Nephron progenitor cell (in vitro differentiated cells): ENCODE results near the gene KRT80.
A peak's percentile ranks its signal among the peaks of the same experiment; 100 is the strongest.

Experiments
- DNase-seq: peaks from one replicate; pipeline ENCODE4 v3.0.0; 2021
- H3K27ac Mint-ChIP-seq: 2 replicates; pipeline ENCODE4 v1.8.0; 2021; ENCODE audit warnings: mild to moderate bottlenecking, moderate library complexity, mixed read lengths
- H3K27me3 Mint-ChIP-seq: 2 replicates; pipeline ENCODE4 v1.8.0; 2021; ENCODE audit warnings: mild to moderate bottlenecking, low read depth, mixed read lengths; ENCODE audit not compliant: poor library complexity
- H3K36me3 Mint-ChIP-seq: 2 replicates; pipeline ENCODE4 v1.8.0; 2021; ENCODE audit warnings: low read depth, mixed read lengths
- H3K4me1 Mint-ChIP-seq: 2 replicates; pipeline ENCODE4 v1.8.0; 2021; ENCODE audit warnings: mixed read lengths
- H3K4me3 Mint-ChIP-seq: 2 replicates; pipeline ENCODE4 v1.8.0; 2021; ENCODE audit warnings: mild to moderate bottlenecking, moderate library complexity, mixed read lengths
- H3K9me3 Mint-ChIP-seq: 2 replicates; pipeline ENCODE4 v1.8.0; 2021; ENCODE audit warnings: mild to moderate bottlenecking, moderate library complexity, mixed read lengths
- CTCF ChIP-seq: fragments of 200-600 bp; sonication (generic); IDR thresholded peaks from 2 replicates; pipeline ENCODE4 v1.5.0; 2021; ENCODE audit warnings: antibody characterized with exemption

Gene KRT80

GRCh38 chr12:52205612-52206303 is 13.9 kb upstream of the KRT80 start:
- no peaks in the 10 kb centered on the region for H3K9me3 Mint-ChIP-seq
- no peak overlapping the region for H3K4me3 Mint-ChIP-seq
- TF ChIP-seq CTCF = no peak
- H3K27me3 Mint-ChIP-seq = peaks cover 16% of the 10 kb centered on the region
- no peaks in the 10 kb centered on the region for H3K36me3 Mint-ChIP-seq
- H3K27ac Mint-ChIP-seq = no peak overlapping the region
- no peak for DNase-seq
- H3K4me1 Mint-ChIP-seq = peaks cover 65% of the 10 kb centered on the region

GRCh38 chr12:52204931-52205505 is 13.2 kb upstream of the KRT80 start:
- no peak for TF ChIP-seq CTCF
- no peak overlapping the region for H3K27ac Mint-ChIP-seq
- DNase-seq = no peak

GRCh38 chr12:52204095-52204930 is 12.5 kb upstream of the KRT80 start:
- no peak overlapping the region for H3K27ac Mint-ChIP-seq
- H3K4me3 Mint-ChIP-seq = no peak overlapping the region
- TF ChIP-seq CTCF = no peak
- H3K27me3 Mint-ChIP-seq = peaks cover 16% of the 10 kb centered on the region
- no peaks in the 10 kb centered on the region for H3K36me3 Mint-ChIP-seq
- no peak for DNase-seq
- peaks cover 65% of the 10 kb centered on the region for H3K4me1 Mint-ChIP-seq
- H3K9me3 Mint-ChIP-seq = no peaks in the 10 kb centered on the region

More at GRCh38 chr12:52204931-52205505, 13.2 kb upstream of the KRT80 start:
- no peaks in the 10 kb centered on the region for H3K9me3 Mint-ChIP-seq
- H3K27me3 Mint-ChIP-seq = peaks cover 16% of the 10 kb centered on the region
- H3K36me3 Mint-ChIP-seq = no peaks in the 10 kb centered on the region
- peaks cover 67% of the 10 kb centered on the region for H3K4me1 Mint-ChIP-seq
- no peak overlapping the region for H3K4me3 Mint-ChIP-seq

- H3K36me3 Mint-ChIP-seq = no peaks in the 10 kb centered on the region
- H3K27ac Mint-ChIP-seq = peak overlapping the region; percentile 18
- DNase-seq = peak; percentile 38
- no peak for TF ChIP-seq CTCF
- no peaks in the 10 kb centered on the region for H3K9me3 Mint-ChIP-seq
- H3K27me3 Mint-ChIP-seq = peaks cover 12% of the 10 kb centered on the region
- H3K4me1 Mint-ChIP-seq = peaks cover 68% of the 10 kb centered on the region
- peak overlapping the region; percentile 34 for H3K4me3 Mint-ChIP-seq
Observed at GRCh38 chr12:52203079-52203921, 11.5 kb upstream of the KRT80 start.

GRCh38 chr12:52202361-52203078 is 10.7 kb upstream of the KRT80 start:
- Mint-ChIP-seq H3K36me3 (no peaks in the 10 kb centered on the region), H3K27ac (peak overlapping the region; percentile 57), H3K4me3 (peak overlapping the region; percentile 34), H3K4me1 (peaks cover 65% of the 10 kb centered on the region), H3K27me3 (peaks cover 8% of the 10 kb centered on the region), H3K9me3 (no peaks in the 10 kb centered on the region)
- TF ChIP-seq CTCF = no peak
- peak; percentile 50 for DNase-seq
